Left lung (tissue), 10 donors: ENCODE measurements around the gene ARL4A. TPM values are rescaled to one million over a fixed set of nuclear protein-coding genes. Genes with fewer than 3 reads are reported as not detected.
A peak's percentile ranks its signal among the peaks of the same experiment; 100 is the strongest.
"Not testable (repeated sequence)": the region's sequence is repeated elsewhere in the genome, so short reads cannot be mapped to it uniquely, and the experiment has no call there.

Experiments
- ATAC-seq: fragments of 200-7000 bp; cut with Tn5 transposase; one replicate; pipeline ENCODE4 v1.9.1; 2020; ENCODE audit warnings: moderate library complexity
- DNase-seq, 4 donors: peaks; one replicate each; pipeline ENCODE4 v3.0.0-alpha.2; 2013 to 2020
- H3K27ac ChIP-seq, 2 donors: fragments of 200-600 bp; sonication (generic) in 1 of 2; one replicate each; pipeline versions ENCODE4 v1.5.0 to v1.8.0; 2020 to 2021
- H3K27me3 ChIP-seq, 2 donors: fragments of 200-600 bp; sonication (generic) in 1 of 2; one replicate each; pipeline versions ENCODE4 v1.5.0 to v1.8.0; 2020 to 2021
- H3K36me3 ChIP-seq, 2 donors: fragments of 200-600 bp; sonication (generic) in 1 of 2; one replicate each; pipeline versions ENCODE4 v1.5.0 to v1.8.0; 2020 to 2021
- H3K4me1 ChIP-seq, 2 donors: fragments of 200-600 bp; one replicate each; pipeline ENCODE4 v1.8.0; 2021
- H3K4me3 ChIP-seq, 2 donors: fragments of 200-600 bp; sonication (generic) in 1 of 2; one replicate each; pipeline versions ENCODE4 v1.5.0 to v1.8.0; 2020 to 2021; ENCODE audit warnings: mild to moderate bottlenecking in 1 of 2
- H3K9me3 ChIP-seq, 2 donors: fragments of 200-600 bp; sonication (generic) in 1 of 2; one replicate each; pipeline versions ENCODE4 v1.5.0 to v1.8.0; 2020 to 2021
- CTCF ChIP-seq, 2 donors: fragments of 200-600 bp; sonication (generic) in 1 of 2; IDR thresholded peaks; one replicate each; pipeline versions ENCODE4 v1.5.0 to v1.8.0; 2021; ENCODE audit warnings: antibody characterized with exemption in 2 of 2
- intact Hi-C, 2 donors: fragments of 100-400 bp; cut with DNase I; formaldehyde crosslinking; loops; one replicate each; pipeline versions ENCODE4 v1.11.2 to v1.14.2; 2022
- polyA plus RNA-seq, 6 donors: library from polyadenylated mRNA; unstranded; fragments of 120-200 nt; gene quantifications; one replicate each; pipeline ENCODE4 v1.2.1, GENCODE V29; 2013; ENCODE audit not compliant: insufficient read length in 6 of 6
- total RNA-seq, 2 donors: library from RNA; stranded (reverse); fragmentation: NEBNext Ultra II Directional; extraction: Animal tissue kit (Norgen Biotek cat#: 25700); gene quantifications; one replicate each; pipeline ENCODE4 v1.2.1, GENCODE V29; 2021
- donor health status: DM: no; HTN: yes; CAD: no.
- donor health status: DM: no; HTN: no; CAD: no.

The ARL4A gene
- total and polyA plus RNA-seq, 8 donors = 18.4 to 36.8 (median 27.4) TPM

DNA sequence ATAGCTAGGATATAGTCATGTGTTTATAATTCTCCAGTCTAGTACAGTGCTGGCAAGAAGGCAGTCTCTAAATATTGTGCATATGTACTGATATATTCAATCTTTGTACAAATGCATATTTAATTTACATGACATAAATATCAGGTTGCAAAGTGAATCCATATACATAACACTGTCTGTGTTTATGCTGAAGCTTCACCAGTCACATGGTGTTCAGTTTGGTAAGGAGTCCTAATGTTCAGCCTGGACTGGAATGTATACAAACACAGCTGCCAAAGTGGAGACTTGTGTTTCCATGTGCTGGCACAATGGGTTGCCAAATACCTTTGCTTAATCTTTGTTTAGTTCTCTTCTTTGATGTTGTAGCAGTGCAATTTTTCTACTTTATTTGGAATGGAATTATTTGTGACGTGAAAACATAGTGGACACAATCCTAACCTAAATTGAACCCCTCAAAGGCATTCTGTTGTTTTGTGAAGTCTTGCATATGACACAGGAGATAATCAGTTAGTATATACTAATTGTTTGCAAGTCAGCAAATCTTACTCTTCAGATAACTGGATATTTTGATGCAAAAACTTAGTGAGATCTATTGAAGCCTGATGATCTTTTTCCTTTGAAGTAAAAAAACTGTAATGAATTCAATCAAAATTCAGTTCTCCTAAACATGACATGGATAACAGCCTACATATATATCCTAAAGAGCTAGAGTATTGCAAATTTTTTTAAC is 17.3 kb upstream of the ARL4A start:
- DNase-seq = peak in 2 of 4 donors; percentile 37 to 42
- peak; percentile 55 for ATAC-seq

DNA sequence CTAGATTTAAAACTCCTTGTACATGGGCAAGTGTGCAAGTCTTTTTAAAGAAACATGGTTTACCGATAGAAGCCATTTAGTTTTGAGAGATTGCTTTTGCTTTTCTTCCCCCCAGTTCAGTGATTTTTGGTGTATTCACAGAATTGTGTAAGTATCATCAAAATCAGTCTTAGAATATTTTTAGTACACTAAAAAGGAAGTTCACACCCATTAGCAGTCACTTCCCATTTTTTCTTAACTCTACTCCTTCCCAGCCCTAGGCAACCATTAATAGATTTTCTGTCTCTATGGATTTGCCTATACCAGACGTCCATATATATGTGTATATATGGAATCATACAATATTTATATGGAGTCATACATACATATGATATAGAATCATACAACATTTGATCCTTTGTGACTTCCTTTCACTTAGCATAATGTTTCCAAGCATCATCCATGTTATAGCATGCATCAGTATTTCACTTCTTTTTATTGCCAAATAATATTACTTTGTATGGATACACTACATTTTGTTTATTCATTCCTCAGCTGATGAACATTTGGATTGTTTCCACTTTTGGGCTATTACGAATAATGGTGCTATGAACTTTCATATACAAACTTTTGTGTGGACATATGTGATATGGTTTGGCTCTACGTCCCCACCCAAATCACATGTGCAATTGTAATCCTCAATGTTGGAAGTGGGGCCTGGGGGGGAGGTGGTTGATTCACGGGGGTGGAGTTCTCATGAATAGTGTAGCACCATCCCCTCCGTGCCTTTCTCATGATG is 16.5 kb upstream of the ARL4A start:
- Histone ChIP-seq H3K36me3 (no peaks in the 10 kb centered on the region), H3K27me3 (no peaks in the 10 kb centered on the region), H3K9me3 (no peaks in the 10 kb centered on the region), H3K4me3 (no peak overlapping the region), H3K27ac (no peak overlapping the region), H3K4me1 (peaks cover 5 to 18% of the 10 kb centered on the region in 2 donors)
- DNase-seq (no peak), ATAC-seq (peak; percentile 48)
- intact Hi-C loops = no loop called here
- TF ChIP-seq CTCF (IDR thresholded peaks at IDR 0.05) = no peak

More for the DNA sequence above, 17.3 kb upstream of the ARL4A start:
- no peaks in the 10 kb centered on the region for H3K36me3 ChIP-seq
- H3K27me3 ChIP-seq = no peaks in the 10 kb centered on the region
- H3K4me1 ChIP-seq = peaks cover 5 to 18% of the 10 kb centered on the region in 2 donors
- intact Hi-C loops = no loop called here
- no peak overlapping the region for H3K27ac ChIP-seq
- no peaks in the 10 kb centered on the region for H3K9me3 ChIP-seq
- H3K4me3 ChIP-seq = no peak overlapping the region
- TF ChIP-seq CTCF (IDR thresholded peaks at IDR 0.05) = no peak

- H3K9me3 ChIP-seq, H3K27ac ChIP-seq, H3K4me3 ChIP-seq, ATAC-seq, intact Hi-C loops, H3K27me3 ChIP-seq, DNase-seq, H3K36me3 ChIP-seq: not testable (repeated sequence)
- peaks cover 5 to 18% of the 10 kb centered on the region in 2 donors for H3K4me1 ChIP-seq
Measured at GRCh38 chr7:12673436-12673835, 14.0 kb upstream of the ARL4A start.

DNA sequence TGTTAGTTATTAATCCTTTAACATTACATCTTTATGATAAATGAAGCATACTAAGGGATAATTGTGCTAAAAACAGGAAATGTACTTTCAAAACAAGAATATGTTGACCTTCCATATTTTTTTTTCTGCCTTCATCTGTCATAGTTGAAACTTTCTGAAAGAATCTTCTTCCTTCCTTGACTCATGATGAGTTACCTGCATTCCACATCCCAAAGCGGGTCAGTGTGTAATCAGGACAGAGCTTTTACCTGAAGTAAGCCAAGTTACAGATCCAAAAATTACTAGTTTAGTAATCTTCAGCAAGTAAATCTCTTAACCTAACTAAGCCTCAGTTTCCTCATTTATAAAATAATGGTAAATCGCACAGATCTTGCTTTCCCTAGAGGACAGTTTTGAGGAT is 13.4 kb upstream of the ARL4A start:
- Histone ChIP-seq H3K4me1 (peaks cover 5 to 18% of the 10 kb centered on the region in 2 donors), H3K9me3 (no peaks in the 10 kb centered on the region), H3K27ac (no peak overlapping the region), H3K36me3 (no peaks in the 10 kb centered on the region), H3K4me3 (no peak overlapping the region), H3K27me3 (no peaks in the 10 kb centered on the region)
- TF ChIP-seq CTCF (IDR thresholded peaks at IDR 0.05) = no peak
- no peak for ATAC-seq
- DNase-seq = no peak
- intact Hi-C loops = no loop called here

GRCh38 chr7:12674861-12675260 is 12.6 kb upstream of the ARL4A start:
- no peaks in the 10 kb centered on the region for H3K27me3 ChIP-seq
- peak in 1 of 2 donors; percentile 22 for TF ChIP-seq CTCF (IDR thresholded peaks at IDR 0.05)
- H3K27ac ChIP-seq = no peak overlapping the region
- no peaks in the 10 kb centered on the region for H3K9me3 ChIP-seq
- H3K36me3 ChIP-seq = no peaks in the 10 kb centered on the region
- no peak overlapping the region for H3K4me3 ChIP-seq
- intact Hi-C loops = no loop called here
- ATAC-seq (peak; percentile 90), DNase-seq (no peak)
- H3K4me1 ChIP-seq = peaks cover 4 to 15% of the 10 kb centered on the region in 2 donors
